Mucosa of gallbladder (tissue), 1 donor: ENCODE data around the gene KCTD1. TPM values are rescaled to one million over a fixed set of nuclear protein-coding genes. Genes with fewer than 3 reads are reported as not detected.

ENCODE experiments used
- DNase-seq: peaks from one replicate; pipeline ENCODE4 v3.0.0-alpha.2; 2020; ENCODE audit warnings: low spot score
- total RNA-seq: library from RNA; stranded (reverse); gene quantifications from one replicate; pipeline ENCODE4 v1.2.1, GENCODE V29; 2021
- donor health status: DM: no; HTN: no; CAD: no.

Gene KCTD1
- total RNA-seq, 1 donor from 2014 or later: 21.4 TPM

DNA sequence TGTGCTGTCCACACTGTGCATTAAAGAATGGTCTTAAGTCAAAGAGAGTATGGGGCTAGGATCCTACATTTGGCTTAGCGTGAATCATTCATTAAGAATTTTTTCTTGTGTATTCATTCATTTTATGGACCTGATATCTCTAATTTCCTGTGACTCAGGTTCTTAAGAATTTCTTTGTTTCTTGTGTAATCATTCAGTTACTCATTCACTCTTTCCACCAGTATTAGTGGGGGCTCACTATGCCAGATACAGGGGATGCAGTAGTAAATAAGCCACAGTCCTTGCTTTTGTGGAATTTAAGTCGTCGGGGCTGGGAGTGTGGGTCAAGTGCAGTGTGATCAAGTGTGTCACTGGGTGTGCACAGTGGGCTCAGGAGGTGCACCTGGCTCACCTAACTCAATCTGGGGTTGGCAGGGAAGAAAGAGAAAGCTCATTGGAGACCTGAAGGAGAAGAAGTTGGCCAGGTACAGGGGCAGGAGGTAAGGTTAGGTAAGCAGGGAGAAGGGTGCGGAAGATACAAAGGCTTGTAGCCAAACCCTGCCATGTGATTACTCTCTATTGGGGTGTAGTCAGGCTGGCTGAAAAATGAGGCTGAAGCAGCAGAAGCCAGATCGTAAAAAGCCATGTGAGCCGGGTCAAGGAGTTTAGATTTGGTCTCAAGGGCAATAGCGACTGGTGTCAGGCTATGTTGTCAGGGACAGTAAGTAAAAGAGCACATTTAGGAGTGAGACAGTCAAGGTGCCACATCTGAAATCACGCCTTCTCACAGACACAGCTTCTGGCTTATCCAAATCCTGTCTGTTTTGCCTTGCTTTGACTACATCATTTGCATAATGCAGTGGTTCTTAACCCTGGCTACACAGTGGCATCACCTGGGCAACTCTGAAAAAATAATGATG is 67.2 kb downstream of the KCTD1 start:
- DNase-seq: peak; percentile 34

GRCh38 chr18:26479681-26480079 is 68.7 kb downstream of the KCTD1 start:
- no peak for DNase-seq

DNA sequence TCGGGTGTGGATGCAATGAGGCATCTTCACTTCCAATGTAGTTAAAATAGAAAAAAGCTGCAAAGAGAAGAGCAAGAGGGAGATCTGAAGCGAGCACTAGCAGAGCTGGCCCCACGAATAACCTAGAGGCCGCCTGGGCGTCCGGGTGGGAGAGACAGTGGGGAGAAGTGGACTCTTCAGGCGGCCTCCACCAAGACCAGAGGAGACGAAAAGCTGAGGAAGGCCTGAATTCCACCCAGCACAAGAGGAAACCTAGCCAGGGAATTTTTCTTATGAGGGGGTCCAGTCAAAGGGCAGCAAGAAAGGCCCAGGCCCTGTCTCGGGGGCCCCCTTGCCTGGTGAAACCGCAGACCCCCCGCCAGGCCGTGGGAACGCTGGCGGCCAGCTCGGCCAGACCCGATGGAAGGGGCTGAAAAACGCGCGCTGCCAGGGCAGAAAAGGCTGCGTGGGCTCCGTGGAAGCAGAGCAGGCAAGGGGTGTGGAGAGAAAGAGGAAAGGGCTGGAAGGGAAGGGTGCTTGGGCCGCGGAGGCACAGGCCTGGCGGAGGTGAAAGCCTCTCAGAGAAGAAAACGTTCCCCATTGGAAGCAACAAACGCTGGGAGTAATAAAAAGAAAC is 69.2 kb downstream of the KCTD1 start:
- DNase-seq: no peak

DNA sequence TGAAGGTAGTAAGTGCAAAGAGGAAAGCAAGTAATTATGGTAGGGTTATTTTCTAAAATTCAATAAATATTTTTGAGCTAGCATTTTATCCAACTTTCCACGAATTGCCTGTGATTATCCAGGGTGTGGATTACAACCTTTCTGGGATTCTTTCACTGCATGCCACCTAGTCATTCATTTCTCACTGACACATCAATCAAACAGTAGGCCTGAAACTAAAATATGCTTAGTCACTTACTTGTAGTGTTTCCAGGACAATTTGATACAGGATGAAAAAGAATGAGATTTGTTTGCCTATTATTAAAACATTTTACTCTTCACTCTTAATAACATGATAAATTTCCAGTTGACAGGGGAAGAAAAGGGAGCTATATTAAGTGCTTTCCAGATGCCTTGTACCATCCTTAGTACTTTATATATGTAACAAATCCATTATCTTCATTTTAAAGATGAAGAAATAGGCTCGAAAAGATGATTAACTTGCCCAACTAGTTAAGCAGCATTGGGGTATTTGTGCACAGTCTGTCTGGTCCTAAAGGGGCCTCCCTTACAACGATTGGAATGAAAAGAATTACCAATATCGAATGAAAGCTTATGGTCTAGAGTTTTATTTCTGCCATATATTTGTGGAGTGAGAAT is 70.4 kb downstream of the KCTD1 start:
- DNase-seq: no peak

DNA sequence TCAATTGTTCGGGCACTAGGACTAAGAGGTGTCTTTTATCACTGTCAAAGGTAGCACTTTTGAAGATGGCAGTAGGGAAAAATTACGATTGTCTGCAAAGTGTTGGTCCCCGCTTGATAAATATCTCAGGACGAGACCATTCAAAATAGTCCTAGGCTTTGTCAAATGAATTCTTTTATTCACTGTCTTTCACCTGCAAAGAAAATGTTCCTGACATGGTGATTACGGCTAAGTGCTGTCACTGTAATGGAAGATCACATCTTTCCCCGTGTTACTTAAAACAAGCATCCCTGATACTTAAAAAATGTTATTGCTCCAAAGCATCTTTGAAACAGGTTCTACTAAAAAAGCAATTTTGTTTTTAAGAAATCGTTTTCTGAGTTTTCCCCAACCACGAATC is 71.7 kb downstream of the KCTD1 start:
- DNase-seq: no peak

DNA sequence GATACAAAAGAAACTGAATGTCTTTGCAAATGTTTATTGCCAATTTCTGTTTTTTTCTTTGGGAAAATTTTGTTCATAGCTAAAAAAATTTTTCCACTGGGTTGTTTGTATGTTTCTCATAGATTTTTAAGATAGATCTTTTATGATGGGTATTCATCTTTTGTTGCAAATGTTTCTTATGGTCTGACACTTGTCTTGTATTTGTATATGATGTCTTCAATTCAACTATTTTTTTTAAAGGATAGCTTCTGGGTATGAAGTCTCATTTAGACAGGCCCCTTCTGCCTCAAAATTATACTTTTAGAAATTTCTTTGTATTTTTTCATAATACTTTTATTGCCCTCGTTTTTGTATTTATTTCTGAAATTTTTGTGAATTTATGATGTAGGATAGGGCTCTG is 73.8 kb downstream of the KCTD1 start:
- DNase-seq: no peak

- DNase-seq: no peak
Measured at GRCh38 chr18:26473672-26474071, 74.7 kb downstream of the KCTD1 start.

DNA sequence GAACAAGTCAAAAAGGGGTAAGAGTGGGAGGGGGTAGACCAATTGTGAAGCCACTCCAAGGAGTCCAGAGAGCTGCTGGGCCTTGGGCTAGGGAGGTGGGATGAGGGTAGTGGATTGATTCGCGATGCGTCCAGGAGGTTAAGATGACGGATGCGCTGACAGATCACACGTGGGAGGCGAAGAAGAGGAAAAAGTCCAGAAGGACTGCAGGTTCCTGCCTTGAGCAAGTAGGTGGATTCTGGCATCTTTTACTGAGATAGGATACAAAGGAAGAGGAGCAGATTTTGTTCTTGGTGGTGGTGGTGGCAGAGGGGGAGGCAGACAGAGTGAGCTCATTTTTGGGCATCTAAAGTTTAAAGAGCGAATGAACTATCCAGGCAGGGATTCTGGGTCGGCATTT is 76.5 kb downstream of the KCTD1 start:
- DNase-seq: no peak

- no peak for DNase-seq
Measured at GRCh38 chr18:26471027-26471426, 77.3 kb downstream of the KCTD1 start.

DNA sequence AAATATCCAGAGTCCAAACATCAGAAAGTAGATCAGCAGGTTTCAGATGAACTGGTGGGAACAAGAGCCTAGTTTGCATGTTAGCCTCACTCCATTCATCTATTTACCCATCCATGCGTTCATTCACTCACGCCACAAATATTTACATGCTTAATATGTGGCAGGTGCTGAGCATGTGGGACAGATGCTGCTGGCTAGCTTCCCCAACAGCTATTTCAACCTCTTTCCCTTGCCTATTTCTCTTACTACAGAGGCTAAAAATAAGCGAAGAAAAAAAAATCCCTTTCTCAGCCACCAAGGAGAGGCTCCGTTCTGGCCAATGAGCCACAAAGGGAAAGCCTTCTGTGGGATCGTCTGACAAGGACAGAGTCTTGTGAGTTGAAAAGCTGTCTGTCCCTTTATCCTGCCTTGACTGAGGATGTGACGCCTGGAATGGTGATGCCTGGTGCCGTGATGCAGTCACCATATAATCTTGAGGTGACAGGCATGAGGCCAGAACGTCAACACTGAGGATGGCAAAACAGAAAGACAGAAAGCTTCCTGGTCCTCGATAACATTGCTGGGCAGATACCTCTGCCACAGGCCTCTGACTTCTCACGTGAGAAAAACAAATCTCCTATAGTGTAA is 78.2 kb downstream of the KCTD1 start:
- DNase-seq: no peak

GRCh38 chr18:26468931-26469340 is 79.4 kb downstream of the KCTD1 start:
- DNase-seq: no peak

DNA sequence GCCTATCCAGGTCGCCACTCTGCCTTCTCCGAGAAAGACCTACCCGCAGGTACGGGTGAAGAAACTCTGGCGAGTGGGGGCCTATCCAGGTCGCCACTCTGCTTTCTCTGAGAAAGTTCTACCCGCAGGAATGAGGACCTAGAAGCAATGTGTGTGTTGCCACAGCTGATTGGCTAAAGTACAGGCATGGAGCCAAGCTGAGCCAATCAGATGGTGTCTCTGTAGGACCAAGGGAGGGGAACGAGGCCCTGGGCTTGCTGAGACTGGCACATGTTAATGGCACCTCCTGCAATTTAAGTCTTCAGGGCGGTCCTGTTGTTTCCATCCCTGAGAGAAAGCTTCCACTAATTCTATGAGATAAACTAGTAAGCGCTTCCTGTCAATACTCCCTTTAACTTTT is 82.3 kb downstream of the KCTD1 start:
- no peak for DNase-seq

- no peak for DNase-seq
Measured at GRCh38 chr18:26465431-26465830, 82.9 kb downstream of the KCTD1 start.

GRCh38 chr18:26464128-26465011 is 84.0 kb downstream of the KCTD1 start:
- no peak for DNase-seq

DNA sequence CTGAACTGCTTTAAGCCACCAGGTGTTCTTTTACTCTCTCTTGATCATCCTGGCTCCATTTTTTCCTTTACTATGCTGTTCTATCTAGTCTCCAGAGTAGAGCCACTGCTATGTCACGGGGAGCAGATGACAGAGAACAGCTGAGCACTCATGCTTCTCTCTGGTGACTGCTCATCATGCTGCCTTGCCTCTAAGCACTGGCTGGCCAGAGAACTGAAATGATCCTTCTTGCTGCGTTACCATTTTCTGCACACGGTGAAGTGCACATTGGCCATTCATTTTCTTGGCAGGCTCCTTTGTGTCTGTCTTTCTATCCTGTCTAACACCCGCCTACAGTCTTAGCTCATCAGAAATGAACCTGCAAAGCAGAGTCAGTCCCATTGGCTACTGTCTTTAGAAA is 86.0 kb downstream of the KCTD1 start:
- no peak for DNase-seq

DNA sequence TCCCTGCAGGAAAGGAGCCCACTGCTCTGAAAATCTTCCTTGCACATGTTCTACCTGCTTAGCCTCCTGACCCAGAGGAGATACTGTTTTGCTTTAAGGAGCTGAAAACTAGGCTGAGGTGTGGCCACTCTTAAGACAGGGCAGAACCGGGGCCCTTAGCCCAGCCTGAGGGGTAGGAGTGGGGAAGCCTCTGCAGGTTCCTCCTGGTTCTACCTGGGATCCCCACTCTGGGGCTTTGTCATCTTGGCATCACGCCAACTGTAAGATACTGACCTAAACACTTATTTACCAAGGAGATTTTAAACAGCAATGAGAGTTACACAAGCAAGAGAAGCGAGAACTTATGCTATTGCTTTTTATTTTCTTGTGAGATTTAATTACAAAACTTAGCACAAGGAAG is 86.9 kb downstream of the KCTD1 start:
- DNase-seq: no peak

DNA sequence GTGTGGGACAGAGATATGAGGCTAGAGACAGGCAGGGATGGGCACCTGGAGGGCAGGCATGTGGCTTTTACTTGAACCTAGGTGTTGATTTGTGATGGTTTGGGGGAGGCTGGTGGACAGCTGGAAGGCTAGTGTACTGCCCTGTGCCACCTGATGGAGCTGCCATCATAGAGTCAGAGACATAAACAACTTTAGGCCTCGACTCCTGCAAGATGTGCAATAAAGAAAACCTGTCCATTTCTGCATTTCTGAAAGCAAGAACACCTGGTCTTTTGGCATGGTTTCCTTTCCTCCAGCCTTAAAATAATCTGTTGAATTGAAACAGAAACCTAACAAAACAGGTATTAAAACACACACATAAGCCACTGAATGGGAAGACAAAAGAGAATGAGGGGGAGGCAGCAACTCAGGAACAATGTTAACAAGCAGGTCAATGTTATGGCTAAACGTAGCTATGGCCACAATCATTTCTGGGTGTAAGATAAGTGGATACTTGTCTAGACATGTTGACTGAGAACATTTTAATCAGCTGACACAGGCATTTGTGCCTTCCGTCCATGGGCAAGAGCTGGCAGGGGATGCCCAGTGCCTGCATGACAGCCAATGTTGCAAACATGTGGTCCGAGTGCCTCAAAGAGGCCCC is 87.8 kb downstream of the KCTD1 start:
- DNase-seq: peak; percentile 4

DNA sequence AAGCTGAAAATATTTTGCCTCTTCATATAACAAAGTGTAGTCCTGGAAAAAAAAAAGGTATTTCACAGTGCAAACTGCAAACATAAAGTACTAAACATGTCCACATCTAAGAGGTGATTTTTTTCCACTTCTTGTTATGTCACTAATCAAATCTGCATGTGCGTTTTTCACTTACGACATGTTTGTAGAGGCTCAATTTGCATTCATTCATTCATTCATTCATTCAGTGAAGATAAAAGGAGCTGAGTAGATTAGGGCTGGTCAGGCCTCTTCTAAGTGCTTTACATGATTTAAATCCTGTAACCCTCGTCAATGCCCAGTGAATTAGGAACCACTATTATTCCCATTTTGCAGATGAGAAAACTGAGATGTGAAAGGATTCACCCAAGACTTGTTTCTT is 88.5 kb downstream of the KCTD1 start:
- DNase-seq: no peak

DNA sequence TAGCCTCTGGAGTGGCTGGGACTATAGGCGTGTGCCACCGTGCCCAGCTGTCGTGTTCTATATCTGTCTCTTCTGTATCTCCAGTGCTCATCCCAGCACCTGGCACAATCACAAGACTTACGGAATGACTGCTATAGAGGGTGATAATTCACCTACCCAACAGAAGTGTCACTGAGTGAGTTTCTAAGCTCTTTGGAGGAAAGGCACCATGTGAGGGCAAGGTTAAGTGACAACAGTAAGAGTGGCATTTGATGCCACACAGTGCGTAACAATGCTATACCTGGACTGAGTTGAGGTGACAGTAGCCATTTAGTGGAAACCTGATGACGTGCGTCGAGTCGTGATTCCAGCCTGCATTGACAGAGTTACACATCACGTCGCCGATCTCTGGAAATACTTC is 89.0 kb downstream of the KCTD1 start:
- no peak for DNase-seq

DNA sequence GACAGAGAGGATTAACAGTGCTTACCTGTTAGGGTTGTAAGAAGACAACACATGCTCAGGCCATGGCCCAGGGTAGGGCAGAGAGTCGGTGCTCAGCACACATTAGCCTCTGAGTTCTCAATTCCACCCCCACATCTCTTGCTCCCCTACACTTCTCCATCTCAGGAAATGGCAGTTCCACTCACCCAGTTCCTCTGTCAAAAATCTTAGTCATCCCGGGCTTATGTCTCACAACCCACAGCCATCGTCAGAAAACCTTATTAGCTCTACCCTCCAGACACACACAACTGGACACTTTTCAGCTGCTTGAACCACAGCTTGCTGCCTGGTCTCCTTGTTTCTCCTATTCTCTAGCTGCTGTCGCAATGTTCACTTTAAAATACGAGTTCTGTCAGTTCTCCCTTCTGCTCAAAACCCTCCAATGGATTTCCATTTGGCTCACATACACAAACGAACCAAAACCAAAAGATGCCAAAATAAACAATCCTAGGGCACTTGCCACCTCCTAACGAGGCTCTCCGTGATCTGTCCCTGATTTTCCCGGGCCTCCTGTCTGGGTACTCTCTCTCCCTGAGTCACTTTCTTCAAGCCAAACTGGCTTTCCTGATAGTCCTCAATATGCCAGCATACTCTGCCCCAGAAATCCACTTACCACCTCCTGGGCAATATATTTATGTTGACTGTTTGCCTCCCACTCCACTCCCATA is 89.7 kb downstream of the KCTD1 start:
- peak; percentile 1 for DNase-seq
